Measurements from ENCODE around the gene UBR3. TPM values are rescaled to one million over a fixed set of nuclear protein-coding genes. Genes with fewer than 3 reads are reported as not detected.

The UBR3 gene
- total RNA-seq, 3 donors from 2014 or later (not counting 1 experiment from before 2014, with no cell fraction given), result 40.8 to 54.5 (median 41.0) TPM

- intact Hi-C loops (cut with micrococcal nuclease), result no loop called here
- H3K27ac Mint-ChIP-seq, result peak overlapping the region in 1 of 2 donors; percentile 55
- no peak for ATAC-seq
- no peak for DNase-seq
- H3K27me3 Mint-ChIP-seq (ENCODE audit: low read depth in 2 of 2), result no peaks in the 10 kb centered on the region
- Histone ChIP-seq H3K27ac (ENCODE audit: low read length) (no peak overlapping the region), H3K9me3 (ENCODE audit: control insufficient read depth, insufficient read depth, low read length) (no peaks in the 10 kb centered on the region), H3K36me3 (ENCODE audit: control insufficient read depth, insufficient read depth, low read length) (peaks cover 22% of the 10 kb centered on the region), H3K4me3 (ENCODE audit: low read length) (no peak overlapping the region), H3K4me1 (ENCODE audit: control insufficient read depth, insufficient read depth, low read length) (no peaks in the 10 kb centered on the region), H3K27me3 (ENCODE audit: control insufficient read depth, insufficient read depth, low read length) (no peaks in the 10 kb centered on the region)
- no peak overlapping the region for H3K4me3 Mint-ChIP-seq
- H3K9me3 Mint-ChIP-seq, result no peaks in the 10 kb centered on the region
- no peaks in the 10 kb centered on the region for H3K36me3 Mint-ChIP-seq
- H3K4me1 Mint-ChIP-seq, result peaks cover 0 to 5% of the 10 kb centered on the region in 2 donors
- no peak for TF ChIP-seq CTCF (IDR thresholded peaks at IDR 0.05)
Measured at GRCh38 chr2:169916623-169917022, 89.4 kb downstream of the UBR3 start.

GRCh38 chr2:169923977-169924376, 96.7 kb downstream of the UBR3 start:
- Histone ChIP-seq H3K36me3 (ENCODE audit: control insufficient read depth, insufficient read depth, low read length) (peaks cover 21% of the 10 kb centered on the region), H3K27me3 (ENCODE audit: control insufficient read depth, insufficient read depth, low read length) (no peaks in the 10 kb centered on the region), H3K4me3 (ENCODE audit: low read length) (no peak overlapping the region), H3K27ac (ENCODE audit: low read length) (no peak overlapping the region), H3K4me1 (ENCODE audit: control insufficient read depth, insufficient read depth, low read length) (no peaks in the 10 kb centered on the region), H3K9me3 (ENCODE audit: control insufficient read depth, insufficient read depth, low read length) (no peaks in the 10 kb centered on the region)
- H3K4me3 Mint-ChIP-seq, result no peak overlapping the region
- intact Hi-C loops (cut with micrococcal nuclease), result no loop called here
- no peaks in the 10 kb centered on the region for H3K9me3 Mint-ChIP-seq
- no peaks in the 10 kb centered on the region for H3K27me3 Mint-ChIP-seq (ENCODE audit: low read depth in 2 of 2)
- no peak for DNase-seq
- ATAC-seq, result no peak
- peaks cover 7% of the 10 kb centered on the region for H3K36me3 Mint-ChIP-seq
- no peak overlapping the region for H3K27ac Mint-ChIP-seq
- H3K4me1 Mint-ChIP-seq, result no peaks in the 10 kb centered on the region
- no peak for TF ChIP-seq CTCF (IDR thresholded peaks at IDR 0.05)

- H3K9me3 Mint-ChIP-seq, result no peaks in the 10 kb centered on the region
- 96% methylated on average over 2 of the region's 2 CpGs for WGBS (ENCODE audit: insufficient coverage)
- Histone ChIP-seq H3K27ac (ENCODE audit: low read length) (no peak overlapping the region), H3K9me3 (ENCODE audit: control insufficient read depth, insufficient read depth, low read length) (no peaks in the 10 kb centered on the region), H3K36me3 (ENCODE audit: control insufficient read depth, insufficient read depth, low read length) (peaks cover 18% of the 10 kb centered on the region), H3K4me1 (ENCODE audit: control insufficient read depth, insufficient read depth, low read length) (no peaks in the 10 kb centered on the region), H3K27me3 (ENCODE audit: control insufficient read depth, insufficient read depth, low read length) (no peaks in the 10 kb centered on the region), H3K4me3 (ENCODE audit: low read length) (no peak overlapping the region)
- H3K36me3 Mint-ChIP-seq, result peaks cover 7% of the 10 kb centered on the region
- no peak for DNase-seq
- no peaks in the 10 kb centered on the region for H3K27me3 Mint-ChIP-seq (ENCODE audit: low read depth in 2 of 2)
- no peak for ATAC-seq
- no peak for TF ChIP-seq CTCF (IDR thresholded peaks at IDR 0.05)
- no peak overlapping the region for H3K4me3 Mint-ChIP-seq
- peak overlapping the region; percentile 5 to 61 for H3K27ac Mint-ChIP-seq
- H3K4me1 Mint-ChIP-seq, result no peaks in the 10 kb centered on the region
- intact Hi-C loops (cut with micrococcal nuclease), result no loop called here
Measured at GRCh38 chr2:169925968-169926367, 98.7 kb downstream of the UBR3 start.

GRCh38 chr2:169928463-169928864, 101.2 kb downstream of the UBR3 start:
- peak; percentile 94 for TF ChIP-seq CTCF (IDR thresholded peaks at IDR 0.05)
- H3K27me3 Mint-ChIP-seq (ENCODE audit: low read depth in 2 of 2), result no peaks in the 10 kb centered on the region
- no peaks in the 10 kb centered on the region for H3K9me3 ChIP-seq (ENCODE audit: control insufficient read depth, insufficient read depth, low read length)
- no CpG with 5 or more reads among the region's 1 CpG for WGBS (ENCODE audit: insufficient coverage)
- no peaks in the 10 kb centered on the region for H3K4me1 Mint-ChIP-seq
- peak in 1 of 3 donors; percentile 58 for ATAC-seq
- H3K4me1 ChIP-seq (ENCODE audit: control insufficient read depth, insufficient read depth, low read length), result no peaks in the 10 kb centered on the region
- H3K4me3 Mint-ChIP-seq, result no peak overlapping the region
- intact Hi-C loops (cut with micrococcal nuclease), result loop anchor here (1.0 kb wide), 1 partner anchor 400 kb away; no protein-coding TSS in a partner anchor
- H3K4me3 ChIP-seq (ENCODE audit: low read length), result no peak overlapping the region
- peaks cover 7% of the 10 kb centered on the region for H3K36me3 Mint-ChIP-seq
- DNase-seq, result peak in 1 of 2 donors; percentile 63
- peaks cover 18% of the 10 kb centered on the region for H3K36me3 ChIP-seq (ENCODE audit: control insufficient read depth, insufficient read depth, low read length)
- H3K27ac ChIP-seq (ENCODE audit: low read length), result no peak overlapping the region
- H3K27me3 ChIP-seq (ENCODE audit: control insufficient read depth, insufficient read depth, low read length), result no peaks in the 10 kb centered on the region
- H3K9me3 Mint-ChIP-seq, result no peaks in the 10 kb centered on the region
- H3K27ac Mint-ChIP-seq, result no peak overlapping the region

All from natural killer cell (primary cell).